WERI-Rb-1 (cell line): Measurements from ENCODE around the gene KAZN.
A peak's percentile ranks its signal among the peaks of the same experiment; 100 is the strongest.

Experiments
- DNase-seq: peaks from one replicate; pipeline ENCODE4 v3.0.0-alpha.2; 2020
- H3K27ac ChIP-seq: fragments of 250-450 bp; sonication (Bioruptor Pico); 2 replicates; pipeline ENCODE4 v1.5.1; 2020; ENCODE audit warnings: mild to moderate bottlenecking, moderate library complexity
- H3K27me3 ChIP-seq: fragments of 250-450 bp; sonication (Bioruptor Pico); 2 replicates; pipeline ENCODE4 v1.5.1; 2021; ENCODE audit warnings: mild to moderate bottlenecking, low read depth, moderate library complexity; ENCODE audit not compliant: insufficient read depth, severe bottlenecking
- H3K36me3 ChIP-seq: fragments of 250-450 bp; sonication (Bioruptor Pico); 2 replicates; pipeline ENCODE4 v1.5.1; 2020; ENCODE audit warnings: mild to moderate bottlenecking, moderate library complexity
- H3K4me3 ChIP-seq: 2 replicates; pipeline ENCODE4 v1.5.1; 2011; ENCODE audit warnings: low read depth, mild to moderate bottlenecking, control low read depth, low read length
- H3K9me3 ChIP-seq: fragments of 250-450 bp; sonication (Bioruptor Pico); 2 replicates; pipeline ENCODE4 v1.5.1; 2021; ENCODE audit warnings: mild to moderate bottlenecking, moderate library complexity; ENCODE audit not compliant: severe bottlenecking
- TF ChIP-seq, protein P1 (sequence below): IDR thresholded peaks from 2 replicates; pipeline ENCODE4 v1.5.1; 2011; ENCODE audit warnings: low read depth, mild to moderate bottlenecking, control low read depth, inconsistent platforms, low read length

Gene KAZN

GRCh38 chr1:14969006-14969405 lies 370.5 kb downstream of the KAZN start:
- Histone ChIP-seq H3K9me3 (peaks cover 2% of the 10 kb centered on the region), H3K4me3 (no peak overlapping the region), H3K36me3 (no peaks in the 10 kb centered on the region), H3K27me3 (no peaks in the 10 kb centered on the region), H3K27ac (no peak overlapping the region)
- no peak for DNase-seq
- TF ChIP-seq, protein P1, sequence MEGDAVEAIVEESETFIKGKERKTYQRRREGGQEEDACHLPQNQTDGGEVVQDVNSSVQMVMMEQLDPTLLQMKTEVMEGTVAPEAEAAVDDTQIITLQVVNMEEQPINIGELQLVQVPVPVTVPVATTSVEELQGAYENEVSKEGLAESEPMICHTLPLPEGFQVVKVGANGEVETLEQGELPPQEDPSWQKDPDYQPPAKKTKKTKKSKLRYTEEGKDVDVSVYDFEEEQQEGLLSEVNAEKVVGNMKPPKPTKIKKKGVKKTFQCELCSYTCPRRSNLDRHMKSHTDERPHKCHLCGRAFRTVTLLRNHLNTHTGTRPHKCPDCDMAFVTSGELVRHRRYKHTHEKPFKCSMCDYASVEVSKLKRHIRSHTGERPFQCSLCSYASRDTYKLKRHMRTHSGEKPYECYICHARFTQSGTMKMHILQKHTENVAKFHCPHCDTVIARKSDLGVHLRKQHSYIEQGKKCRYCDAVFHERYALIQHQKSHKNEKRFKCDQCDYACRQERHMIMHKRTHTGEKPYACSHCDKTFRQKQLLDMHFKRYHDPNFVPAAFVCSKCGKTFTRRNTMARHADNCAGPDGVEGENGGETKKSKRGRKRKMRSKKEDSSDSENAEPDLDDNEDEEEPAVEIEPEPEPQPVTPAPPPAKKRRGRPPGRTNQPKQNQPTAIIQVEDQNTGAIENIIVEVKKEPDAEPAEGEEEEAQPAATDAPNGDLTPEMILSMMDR: no peak

GRCh38 chr1:14970115-14970798 lies 371.8 kb downstream of the KAZN start:
- Histone ChIP-seq H3K27me3 (no peaks in the 10 kb centered on the region), H3K4me3 (no peak overlapping the region), H3K27ac (no peak overlapping the region), H3K9me3 (peaks cover 2% of the 10 kb centered on the region), H3K36me3 (no peaks in the 10 kb centered on the region)
- TF ChIP-seq, protein P1: no peak
- no peak for DNase-seq

GRCh38 chr1:14970799-14971141 lies 372.3 kb downstream of the KAZN start:
- Histone ChIP-seq H3K9me3 (peaks cover 2% of the 10 kb centered on the region), H3K36me3 (no peaks in the 10 kb centered on the region)
- DNase-seq: no peak

GRCh38 chr1:14971221-14971620 lies 372.7 kb downstream of the KAZN start:
- H3K27ac ChIP-seq: no peak overlapping the region
- no peak for DNase-seq
- peak overlapping the region; percentile 40 for H3K4me3 ChIP-seq
- TF ChIP-seq, protein P1: no peak
- no peaks in the 10 kb centered on the region for H3K27me3 ChIP-seq
- H3K9me3 ChIP-seq: peaks cover 2% of the 10 kb centered on the region
- no peaks in the 10 kb centered on the region for H3K36me3 ChIP-seq

More at GRCh38 chr1:14970799-14971141, 372.3 kb downstream of the KAZN start:
- Histone ChIP-seq H3K27ac (no peak overlapping the region), H3K4me3 (no peak overlapping the region), H3K27me3 (no peaks in the 10 kb centered on the region)
- TF ChIP-seq, protein P1: no peak

DNA sequence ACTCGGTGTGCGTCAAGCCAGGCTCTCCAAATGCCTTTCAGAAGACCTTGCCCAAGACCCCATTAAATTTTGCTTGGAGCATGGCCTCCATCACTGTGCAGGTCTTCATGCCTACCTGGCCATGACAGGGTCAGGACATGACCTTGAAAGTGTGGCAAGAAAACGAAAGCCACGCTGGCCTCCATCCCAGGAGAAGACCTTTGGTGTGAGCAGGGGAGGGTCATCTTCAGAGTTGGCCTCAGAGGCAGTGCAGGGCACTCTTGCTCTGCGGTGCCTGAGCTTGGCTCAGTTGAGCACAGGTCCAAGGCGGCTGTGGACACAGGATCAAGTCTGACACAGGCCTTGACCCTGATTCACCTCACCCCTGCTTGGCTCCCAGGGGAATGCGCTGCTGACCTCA lies 373.6 kb downstream of the KAZN start:
- H3K36me3 ChIP-seq: no peaks in the 10 kb centered on the region
- no peak overlapping the region for H3K27ac ChIP-seq
- H3K9me3 ChIP-seq: peaks cover 2% of the 10 kb centered on the region
- peak overlapping the region; percentile 40 for H3K4me3 ChIP-seq
- no peaks in the 10 kb centered on the region for H3K27me3 ChIP-seq
- DNase-seq: no peak
- TF ChIP-seq, protein P1: no peak

GRCh38 chr1:14973773-14974172 lies 375.3 kb downstream of the KAZN start:
- Histone ChIP-seq H3K27ac (no peak overlapping the region), H3K36me3 (no peaks in the 10 kb centered on the region), H3K27me3 (no peaks in the 10 kb centered on the region), H3K9me3 (peaks cover 2% of the 10 kb centered on the region), H3K4me3 (no peak overlapping the region)
- TF ChIP-seq, protein P1: no peak
- DNase-seq: no peak
